NT2/D1 (cell line): ENCODE results near the gene CDCA8.

ENCODE experiments used
- SUZ12 ChIP-seq: IDR thresholded peaks from 2 replicates; pipeline ENCODE4 v1.6.1; 2011; ENCODE audit not compliant: insufficient read length, insufficient read depth; ENCODE audit errors: extremely low read depth
- YY1 ChIP-seq: IDR thresholded peaks from 2 replicates; pipeline ENCODE4 v1.6.1; 2011; ENCODE audit not compliant: insufficient read length, insufficient read depth
- ZNF274 ChIP-seq: IDR thresholded peaks from 2 replicates; pipeline ENCODE4 v1.6.1; 2011; ENCODE audit warnings: mild to moderate bottlenecking, low read depth, low read length

GRCh38 chr1:37655274-37655673 lies 37.0 kb upstream of the CDCA8 start:
- TF ChIP-seq SUZ12: no peak
- no peak for TF ChIP-seq YY1
- TF ChIP-seq ZNF274: no peak
